Stimulated activated CD8-positive, alpha-beta memory T cell treated with anti-CD3 and anti-CD28 coated beads, Interleukin-15, amount 100 ng/mL, for 1 hour (primary cell): Measurements from ENCODE around the gene CNBD2.
"Not testable (repeated sequence)": the region's sequence is repeated elsewhere in the genome, so short reads cannot be mapped to it uniquely, and the experiment has no call there.

Experiments
- DNase-seq: peaks from one replicate; pipeline ENCODE4 v3.0.0-alpha.2; 2020; ENCODE audit warnings: low read depth

The CNBD2 gene

DNA sequence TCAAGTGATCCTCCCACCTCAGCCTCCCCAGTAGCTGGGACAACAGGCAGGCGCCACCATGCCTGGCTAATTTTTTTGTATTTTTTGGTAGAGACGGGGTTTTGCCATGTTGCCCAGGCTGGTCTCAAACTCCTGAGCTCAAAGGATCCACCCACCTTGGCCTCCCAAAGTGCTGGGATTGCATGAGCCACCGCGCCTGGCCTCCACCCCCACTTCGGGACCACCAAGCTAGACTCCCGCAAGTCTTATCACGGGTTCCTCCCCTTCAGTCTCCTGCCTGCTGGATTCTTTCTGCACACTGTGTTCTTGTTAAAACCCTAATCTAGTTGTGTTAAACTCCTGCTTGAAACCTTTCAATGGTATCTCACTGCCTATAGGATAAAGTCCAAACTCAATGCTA, 57.7 kb downstream of the CNBD2 start:
- DNase-seq: not testable (repeated sequence)

GRCh38 chr20:36028106-36028808, 59.9 kb downstream of the CNBD2 start:
- no peak for DNase-seq

DNA sequence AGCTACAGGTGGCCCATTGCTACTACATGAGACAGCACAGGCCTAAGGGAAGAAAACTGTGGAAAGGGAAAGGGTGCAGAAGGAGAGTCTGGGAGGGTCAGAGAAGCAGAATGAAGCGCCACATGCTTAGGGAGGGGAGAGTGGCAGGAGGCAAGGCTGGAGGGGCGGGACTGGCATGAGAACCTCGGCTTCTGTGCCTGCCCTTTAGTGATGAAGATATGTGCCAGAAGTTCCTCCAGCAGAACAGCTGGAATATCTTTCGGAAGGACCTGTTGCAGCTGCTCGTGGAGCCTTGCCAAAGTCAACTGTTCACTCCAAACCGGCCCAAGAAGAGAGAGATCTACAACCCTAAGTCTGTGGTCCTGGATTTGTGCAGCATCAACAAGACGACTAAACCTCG, 61.8 kb downstream of the CNBD2 start:
- DNase-seq: no peak

DNA sequence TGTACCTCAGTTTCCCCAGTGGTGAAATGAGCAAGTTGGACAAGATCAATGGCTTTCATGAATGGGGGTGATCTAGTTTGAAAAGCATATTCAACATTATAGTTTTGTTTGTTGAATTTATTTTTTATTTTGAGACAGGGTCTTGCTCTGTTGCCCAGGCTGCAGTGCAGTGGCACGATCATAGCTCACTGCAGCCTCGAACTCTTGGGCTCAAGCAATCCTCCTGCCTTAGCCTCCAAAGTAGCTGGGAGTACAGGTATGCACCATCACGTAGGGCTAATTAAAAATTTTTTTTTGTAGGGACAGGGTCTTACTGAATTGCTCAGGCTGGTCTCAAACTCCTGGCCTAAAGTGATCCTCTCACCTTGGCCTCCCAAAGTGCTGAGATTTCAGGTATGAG, 63.4 kb downstream of the CNBD2 start:
- DNase-seq: no peak

GRCh38 chr20:36034875-36035274, 66.5 kb downstream of the CNBD2 start:
- DNase-seq: no peak

DNA sequence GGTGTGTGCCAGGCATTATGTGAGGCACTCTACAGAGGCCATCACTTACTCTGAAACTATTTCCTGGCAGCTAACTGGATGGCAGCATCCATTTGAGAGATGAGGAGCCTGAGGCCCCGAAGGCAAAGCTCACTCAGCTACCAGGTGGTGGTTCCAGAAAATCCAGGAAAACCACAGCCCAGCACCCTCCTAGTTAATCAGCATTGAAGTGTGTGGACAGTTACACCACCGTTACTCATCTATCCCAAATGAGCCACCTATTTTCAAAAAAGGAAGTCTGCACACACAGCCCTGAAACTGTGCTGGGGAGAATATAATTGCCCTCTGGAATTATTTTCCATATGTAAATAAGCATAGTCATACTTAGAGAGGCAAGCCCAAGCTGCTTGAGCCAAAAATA, 67.4 kb downstream of the CNBD2 start:
- DNase-seq: no peak

DNA sequence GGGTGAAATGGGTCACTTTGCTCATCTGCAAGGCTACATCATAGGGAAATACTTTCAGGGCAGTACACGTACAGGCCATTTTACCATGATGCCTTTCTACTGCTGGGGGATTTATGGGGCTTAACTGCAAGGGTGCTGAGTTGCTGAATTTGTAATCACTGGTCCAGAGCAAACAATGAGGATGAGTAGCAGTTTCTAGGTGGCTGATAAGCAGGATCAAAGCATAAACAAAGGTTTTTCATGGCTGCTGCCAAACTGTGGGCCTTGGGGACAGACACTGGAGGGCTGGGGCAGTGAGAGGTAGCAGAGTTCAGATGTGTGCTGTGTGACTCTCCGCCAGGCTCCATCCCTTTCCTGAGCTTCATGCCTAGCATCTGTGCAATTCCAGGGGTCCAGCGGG, 68.3 kb downstream of the CNBD2 start:
- DNase-seq: no peak

- no peak for DNase-seq
Measured at GRCh38 chr20:36040571-36040970, 72.2 kb downstream of the CNBD2 start.

DNA sequence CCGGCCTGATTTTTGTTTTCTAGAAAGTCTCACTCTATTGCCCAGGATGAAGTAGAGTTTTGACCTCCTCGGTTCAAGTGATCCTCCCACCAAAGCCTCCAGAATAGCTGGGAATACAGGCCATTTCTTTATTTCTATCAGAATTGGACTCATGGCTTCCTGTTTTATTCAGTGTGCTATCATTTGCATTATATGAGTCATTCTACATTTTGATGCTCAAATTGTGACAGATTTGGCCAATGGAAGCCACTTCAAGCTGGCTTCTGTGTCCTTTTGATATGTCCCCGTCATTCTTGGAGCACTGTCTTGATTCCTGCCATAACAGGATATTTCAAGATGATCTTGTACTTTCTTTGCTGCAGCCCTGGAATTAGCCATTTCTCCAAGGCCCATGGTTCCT, 75.1 kb downstream of the CNBD2 start:
- no peak for DNase-seq

GRCh38 chr20:36043892-36044515, 75.6 kb downstream of the CNBD2 start:
- no peak for DNase-seq

GRCh38 chr20:36045373-36045714, 77.0 kb downstream of the CNBD2 start:
- DNase-seq: no peak

DNA sequence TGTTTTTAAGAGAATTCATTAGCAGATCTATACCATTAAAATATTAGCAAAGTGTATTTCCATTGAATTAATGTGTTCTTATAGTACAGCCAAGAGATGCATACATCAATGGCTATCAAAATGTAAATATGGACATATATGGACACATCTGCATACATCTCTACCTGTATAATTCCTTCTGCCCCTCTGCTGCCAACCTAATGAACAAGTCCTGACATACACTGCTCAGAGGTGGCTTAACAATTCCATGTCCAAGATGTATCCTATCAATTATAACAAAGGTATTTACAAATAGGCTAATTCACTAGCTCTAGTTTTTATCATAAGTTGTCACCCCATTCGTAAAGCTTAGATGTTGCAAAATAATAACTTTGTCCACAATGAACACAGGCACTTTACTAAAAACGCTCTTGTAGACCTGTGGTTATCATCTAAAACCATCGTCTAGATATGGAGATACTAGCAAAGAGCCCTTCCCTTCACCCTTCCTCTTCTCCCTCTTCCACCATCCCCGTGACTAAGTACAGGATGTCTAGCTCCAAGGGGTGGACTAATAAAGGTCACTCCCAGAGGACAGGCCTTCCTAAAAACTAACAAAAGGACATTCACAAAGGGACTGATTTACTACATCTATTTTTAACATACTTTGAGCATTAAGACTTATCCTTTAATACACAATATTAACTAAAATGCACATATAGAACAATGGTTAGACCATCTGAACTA, 77.8 kb downstream of the CNBD2 start:
- not testable (repeated sequence) for DNase-seq

- DNase-seq: not testable (repeated sequence)
Measured at GRCh38 chr20:36049408-36049807, 81.0 kb downstream of the CNBD2 start.

DNA sequence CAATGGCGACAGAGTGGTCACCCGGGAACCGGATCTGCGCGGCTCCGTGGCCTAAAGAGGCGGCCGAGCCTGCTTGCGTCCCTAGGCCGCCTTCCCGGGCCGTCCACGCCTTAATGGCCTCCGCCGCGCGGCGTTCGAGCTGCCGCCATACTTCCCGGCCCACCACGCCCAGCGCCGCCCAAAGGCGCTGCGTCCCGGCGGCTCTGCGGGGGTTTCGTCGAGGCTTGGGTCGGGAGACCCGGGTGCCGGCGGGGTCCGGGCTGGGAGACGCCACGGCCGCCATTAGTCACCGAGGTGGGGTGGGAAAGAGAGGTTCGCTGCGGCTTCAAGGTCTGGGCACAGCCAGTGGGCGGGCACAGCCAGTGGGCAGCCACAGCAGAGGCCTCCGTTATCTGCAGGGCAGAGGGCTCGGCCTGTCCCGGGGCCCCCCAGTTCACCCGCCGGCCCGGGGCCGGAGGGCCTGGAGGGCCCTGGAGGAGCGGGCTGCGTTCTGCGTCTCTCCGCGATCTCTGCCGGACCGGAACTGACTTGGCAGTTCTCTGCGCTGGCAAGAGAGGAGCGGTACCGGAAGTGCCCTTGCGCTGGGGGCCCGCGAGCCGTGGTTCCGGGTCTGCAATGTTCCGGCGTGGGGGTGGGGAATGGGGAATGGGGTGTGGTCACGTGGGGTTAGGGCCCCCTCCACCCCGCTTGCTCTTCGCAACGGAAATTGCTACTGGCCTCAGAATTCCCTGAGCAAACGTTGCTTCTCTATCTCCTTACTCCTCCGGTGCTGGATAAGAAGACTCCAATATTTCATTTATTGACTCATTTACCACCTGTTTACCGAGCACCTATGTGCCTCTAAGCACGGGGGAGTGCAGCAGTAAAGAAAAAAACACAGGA, 82.3 kb downstream of the CNBD2 start:
- peak; percentile 77 for DNase-seq

GRCh38 chr20:36051318-36052116, 83.1 kb downstream of the CNBD2 start:
- DNase-seq: no peak

DNA sequence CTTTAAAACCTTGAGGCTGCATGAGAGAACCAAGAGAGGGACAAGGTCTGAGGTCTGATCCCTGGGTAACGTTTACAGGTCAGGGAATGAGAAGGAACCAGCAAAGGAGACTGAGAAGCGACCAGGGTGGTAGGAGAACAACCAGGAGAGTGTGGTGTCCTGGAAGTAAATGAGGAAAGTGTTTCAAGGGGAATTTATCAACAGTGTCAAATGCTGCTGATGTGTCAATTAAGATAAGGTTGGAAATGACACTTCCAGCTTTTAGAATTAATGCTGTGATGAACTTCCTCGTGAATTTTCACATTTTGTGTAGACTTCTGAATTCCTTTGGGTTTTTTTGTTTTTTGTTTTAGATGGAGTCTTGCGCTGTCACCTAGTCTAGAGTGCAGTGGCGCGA, 83.7 kb downstream of the CNBD2 start:
- DNase-seq: no peak

GRCh38 chr20:36053863-36054518, 85.6 kb downstream of the CNBD2 start:
- DNase-seq: not testable (repeated sequence)

- DNase-seq: no peak
Measured at GRCh38 chr20:36055145-36055544, 86.8 kb downstream of the CNBD2 start.

DNA sequence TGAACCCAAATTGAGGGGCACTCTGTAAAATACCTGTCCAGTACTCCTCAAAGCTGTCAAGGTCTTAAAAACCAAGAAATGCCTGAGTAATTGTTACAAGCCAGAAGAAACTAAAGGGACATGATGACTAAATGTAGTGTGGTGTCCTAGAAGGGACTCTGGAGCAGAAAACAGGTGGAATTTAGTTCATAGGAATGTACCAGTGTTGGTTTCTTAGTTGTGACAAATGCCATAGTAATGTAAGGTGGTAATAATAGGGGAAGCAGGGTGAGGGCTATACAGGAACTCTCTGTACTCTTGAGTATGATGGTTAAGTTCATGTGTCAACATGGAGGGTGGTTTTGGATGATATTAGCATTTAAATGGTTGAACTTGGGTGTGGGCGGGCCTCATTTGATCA, 92.3 kb downstream of the CNBD2 start:
- no peak for DNase-seq

GRCh38 chr20:36061754-36062153, 93.4 kb downstream of the CNBD2 start:
- DNase-seq: no peak

- no peak for DNase-seq
Measured at GRCh38 chr20:36062799-36063198, 94.4 kb downstream of the CNBD2 start.
